ENCODE measurements around the gene SOSTDC1.

GRCh38 chr7:16492513-16493062, 27.1 kb upstream of the SOSTDC1 start:
- no peak for TF ChIP-seq CTCF (IDR thresholded peaks at IDR 0.05; ENCODE audit: low read length)
- TF ChIP-seq EZH2 (optimal IDR thresholded peaks at IDR 0.05; ENCODE audit: low read depth, low read length): no peak
- TF ChIP-seq EZH2phosphoT487 (IDR thresholded peaks at IDR 0.05; ENCODE audit: low read length): no peak
